Mammary epithelial cell (primary cell): Measurements from ENCODE around the gene C1orf56.

Experiments
- EZH2 ChIP-seq: IDR thresholded peaks from 2 replicates; pipeline ENCODE4 v1.6.1; 2012; ENCODE audit warnings: low read length, inconsistent platforms, borderline replicate concordance
- TF ChIP-seq, protein P1 (sequence below), 2 donors: IDR thresholded peaks in 1 of 2; conservative IDR thresholded peaks in 1 of 2; 2 replicates each; pipeline ENCODE4 v1.5.1; 2011 to 2012; ENCODE audit warnings: inconsistent platforms in 2 of 2, low read length in 2 of 2, mild to moderate bottlenecking in 2 of 2, control low read depth in 1 of 2, low read depth in 1 of 2; ENCODE audit not compliant: insufficient read depth in 1 of 2; ENCODE audit errors: extremely low read depth in 1 of 2

DNA sequence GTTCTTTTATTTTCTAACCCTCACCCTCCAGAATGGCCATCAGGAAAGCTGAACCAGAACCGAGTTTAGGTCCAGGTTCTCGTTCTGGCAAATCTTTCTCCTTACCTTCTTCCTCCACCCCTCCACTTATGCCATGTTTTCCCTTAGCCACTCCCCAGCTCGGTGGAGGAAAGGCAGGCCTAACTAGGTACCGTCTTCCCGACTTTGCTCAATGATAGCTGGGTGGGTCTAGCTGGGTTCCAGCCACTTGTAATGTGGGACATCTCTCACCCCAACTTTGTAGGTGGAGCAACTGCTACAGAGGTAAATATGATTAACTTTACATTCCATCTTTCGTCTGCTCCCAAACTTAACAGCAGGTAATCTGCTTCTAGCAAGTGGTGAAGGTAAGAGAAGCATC lies 10.5 kb upstream of the C1orf56 start:
- TF ChIP-seq, protein P1, sequence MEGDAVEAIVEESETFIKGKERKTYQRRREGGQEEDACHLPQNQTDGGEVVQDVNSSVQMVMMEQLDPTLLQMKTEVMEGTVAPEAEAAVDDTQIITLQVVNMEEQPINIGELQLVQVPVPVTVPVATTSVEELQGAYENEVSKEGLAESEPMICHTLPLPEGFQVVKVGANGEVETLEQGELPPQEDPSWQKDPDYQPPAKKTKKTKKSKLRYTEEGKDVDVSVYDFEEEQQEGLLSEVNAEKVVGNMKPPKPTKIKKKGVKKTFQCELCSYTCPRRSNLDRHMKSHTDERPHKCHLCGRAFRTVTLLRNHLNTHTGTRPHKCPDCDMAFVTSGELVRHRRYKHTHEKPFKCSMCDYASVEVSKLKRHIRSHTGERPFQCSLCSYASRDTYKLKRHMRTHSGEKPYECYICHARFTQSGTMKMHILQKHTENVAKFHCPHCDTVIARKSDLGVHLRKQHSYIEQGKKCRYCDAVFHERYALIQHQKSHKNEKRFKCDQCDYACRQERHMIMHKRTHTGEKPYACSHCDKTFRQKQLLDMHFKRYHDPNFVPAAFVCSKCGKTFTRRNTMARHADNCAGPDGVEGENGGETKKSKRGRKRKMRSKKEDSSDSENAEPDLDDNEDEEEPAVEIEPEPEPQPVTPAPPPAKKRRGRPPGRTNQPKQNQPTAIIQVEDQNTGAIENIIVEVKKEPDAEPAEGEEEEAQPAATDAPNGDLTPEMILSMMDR (conservative IDR thresholded peaks at IDR 0.05 in 1 of 2, IDR thresholded peaks at IDR 0.05 in 1 of 2; ENCODE audit: extremely low read depth in 1 of 2, insufficient read depth in 1 of 2, low read depth in 1 of 2, low read length in 2 of 2), result no peak
- no peak for TF ChIP-seq EZH2
